DOHH2 (cell line): Measurements from ENCODE around the gene ASIC5.

Experiments used
- H3F3A ChIP-seq: fragments of 200-600 bp; sonication (generic), shearing (Covaris generic); 2 replicates; pipeline ENCODE4 v1.6.0; 2016; ENCODE audit warnings: antibody characterized with exemption, mild to moderate bottlenecking; ENCODE audit not compliant: control insufficient read depth, insufficient read depth
- H3K27ac ChIP-seq: fragments of 200-600 bp; sonication (generic); 2 replicates; pipeline ENCODE4 v1.5.1; 2014; ENCODE audit warnings: low read depth, mild to moderate bottlenecking, low read length, moderate library complexity
- H3K27me3 ChIP-seq: fragments of 200-600 bp; sonication (generic); 2 replicates; pipeline ENCODE4 v1.6.1; 2014; ENCODE audit warnings: mild to moderate bottlenecking, low read length, mixed read lengths; ENCODE audit not compliant: control insufficient read depth
- H3K36me3 ChIP-seq: fragments of 200-600 bp; sonication (generic); 2 replicates; pipeline ENCODE4 v1.6.1; 2014; ENCODE audit warnings: mild to moderate bottlenecking, low read length, moderate library complexity, mixed read lengths; ENCODE audit not compliant: control insufficient read depth
- H3K4me1 ChIP-seq: fragments of 200-600 bp; sonication (generic); 2 replicates; pipeline ENCODE4 v1.6.1; 2014; ENCODE audit warnings: mild to moderate bottlenecking, low read length, mixed read lengths; ENCODE audit not compliant: control insufficient read depth
- H3K4me2 ChIP-seq: fragments of 200-600 bp; sonication (generic); 2 replicates; pipeline ENCODE4 v1.6.0; 2014; ENCODE audit warnings: mild to moderate bottlenecking, low read length, moderate library complexity
- H3K4me3 ChIP-seq: fragments of 200-600 bp; sonication (generic); 2 replicates; pipeline ENCODE4 v1.5.1; 2014; ENCODE audit warnings: mild to moderate bottlenecking, low read length, mixed read lengths
- H3K79me2 ChIP-seq: fragments of 200-600 bp; sonication (generic); 2 replicates; pipeline ENCODE4 v1.6.1; 2014; ENCODE audit warnings: mild to moderate bottlenecking, low read length, mixed read lengths; ENCODE audit not compliant: control insufficient read depth
- H3K9me2 ChIP-seq: fragments of 200-600 bp; sonication (generic); replicated peaks from 2 replicates; pipeline ENCODE4 v1.6.1; 2014; ENCODE audit warnings: mild to moderate bottlenecking, low read length, mixed read lengths; ENCODE audit not compliant: control insufficient read depth
- H3K9me3 ChIP-seq: fragments of 200-600 bp; sonication (generic); 2 replicates; pipeline ENCODE4 v1.6.1; 2014; ENCODE audit warnings: antibody characterized with exemption, low read length, mixed read lengths; ENCODE audit not compliant: control insufficient read depth, insufficient read depth
- H4K20me1 ChIP-seq: fragments of 200-600 bp; sonication (generic); 2 replicates; pipeline ENCODE4 v1.6.0; 2014; ENCODE audit warnings: low read depth, mild to moderate bottlenecking, antibody characterized with exemption, low read length, moderate library complexity; ENCODE audit not compliant: control insufficient read depth, insufficient read depth
- EZH2phosphoT487 ChIP-seq: fragments of 200-600 bp; sonication (generic); IDR thresholded peaks from 2 replicates; pipeline ENCODE4 v1.6.1; 2017; ENCODE audit warnings: borderline replicate concordance, mild to moderate bottlenecking, antibody characterized with exemption, low read length, moderate library complexity, mixed read lengths
- TF ChIP-seq, protein P1 (sequence below): fragments of 200-600 bp; sonication (generic); IDR thresholded peaks from one replicate; pipeline ENCODE4 v1.5.1; 2014; ENCODE audit warnings: antibody characterized with exemption, mild to moderate bottlenecking, low read depth, low read length; ENCODE audit not compliant: poor library complexity, severe bottlenecking

ASIC5 gene

DNA sequence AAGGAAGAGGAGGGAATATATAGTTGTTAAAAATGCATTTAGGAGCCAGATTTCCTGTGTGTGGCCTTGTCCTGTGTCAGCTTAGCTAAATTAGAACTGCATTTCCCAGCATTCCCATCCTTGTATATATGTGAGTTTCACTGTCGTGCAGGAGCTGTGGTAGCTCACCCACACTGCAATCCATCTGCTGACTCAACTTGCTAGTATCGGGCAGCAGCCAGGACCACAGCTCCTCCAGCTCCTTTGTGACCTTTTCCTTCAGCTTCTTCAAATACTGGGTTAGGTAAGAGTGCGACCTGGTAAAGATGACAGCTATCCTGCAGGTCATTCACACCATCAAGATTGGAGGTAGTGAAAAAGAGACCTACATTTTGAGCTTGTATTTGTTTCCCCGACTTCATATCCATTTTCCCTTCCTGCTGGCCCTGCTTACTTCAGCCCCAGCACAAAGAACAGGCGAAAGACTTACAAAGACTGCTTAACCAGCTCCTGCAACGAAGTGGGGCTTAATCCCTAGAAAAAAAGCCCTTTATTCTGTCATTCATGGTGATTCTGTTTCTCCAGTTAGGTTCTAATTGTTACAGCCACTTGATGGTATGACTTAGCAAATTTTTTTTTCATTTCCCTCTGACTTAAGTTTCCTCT, 11.4 kb downstream of the ASIC5 start:
- Histone ChIP-seq H3K36me3 (no peaks in the 10 kb centered on the region), H4K20me1 (no peaks in the 10 kb centered on the region), H3K9me2 (no peaks in the 10 kb centered on the region), H3K79me2 (no peaks in the 10 kb centered on the region), H3K9me3 (no peaks in the 10 kb centered on the region), H3K27me3 (no peaks in the 10 kb centered on the region), H3K4me1 (no peaks in the 10 kb centered on the region), H3K27ac (no peak overlapping the region), H3F3A (no peaks in the 10 kb centered on the region), H3K4me3 (no peak overlapping the region), H3K4me2 (no peak overlapping the region)
- TF ChIP-seq, protein P1, sequence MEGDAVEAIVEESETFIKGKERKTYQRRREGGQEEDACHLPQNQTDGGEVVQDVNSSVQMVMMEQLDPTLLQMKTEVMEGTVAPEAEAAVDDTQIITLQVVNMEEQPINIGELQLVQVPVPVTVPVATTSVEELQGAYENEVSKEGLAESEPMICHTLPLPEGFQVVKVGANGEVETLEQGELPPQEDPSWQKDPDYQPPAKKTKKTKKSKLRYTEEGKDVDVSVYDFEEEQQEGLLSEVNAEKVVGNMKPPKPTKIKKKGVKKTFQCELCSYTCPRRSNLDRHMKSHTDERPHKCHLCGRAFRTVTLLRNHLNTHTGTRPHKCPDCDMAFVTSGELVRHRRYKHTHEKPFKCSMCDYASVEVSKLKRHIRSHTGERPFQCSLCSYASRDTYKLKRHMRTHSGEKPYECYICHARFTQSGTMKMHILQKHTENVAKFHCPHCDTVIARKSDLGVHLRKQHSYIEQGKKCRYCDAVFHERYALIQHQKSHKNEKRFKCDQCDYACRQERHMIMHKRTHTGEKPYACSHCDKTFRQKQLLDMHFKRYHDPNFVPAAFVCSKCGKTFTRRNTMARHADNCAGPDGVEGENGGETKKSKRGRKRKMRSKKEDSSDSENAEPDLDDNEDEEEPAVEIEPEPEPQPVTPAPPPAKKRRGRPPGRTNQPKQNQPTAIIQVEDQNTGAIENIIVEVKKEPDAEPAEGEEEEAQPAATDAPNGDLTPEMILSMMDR, result no peak
- TF ChIP-seq EZH2phosphoT487, result no peak

DNA sequence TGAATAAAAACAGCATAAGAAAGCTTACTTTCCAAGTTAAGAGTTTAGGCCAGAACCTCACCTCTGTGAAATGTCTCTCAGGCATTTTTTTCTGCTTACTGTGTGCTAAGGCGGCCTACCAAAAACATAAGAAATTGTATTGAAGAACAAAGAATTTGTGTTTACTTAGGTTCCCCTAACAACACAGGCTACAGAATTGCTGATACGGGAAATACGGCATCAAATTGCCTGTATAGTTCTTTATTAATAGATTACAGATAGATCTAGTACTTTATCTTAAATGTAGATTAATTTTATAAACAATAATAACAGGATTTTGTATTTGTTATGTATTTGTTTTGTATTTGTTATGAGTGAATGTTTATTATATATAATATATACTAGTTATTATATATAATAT, 12.9 kb downstream of the ASIC5 start:
- Histone ChIP-seq H3K27me3 (no peaks in the 10 kb centered on the region), H3K4me1 (no peaks in the 10 kb centered on the region), H3F3A (no peaks in the 10 kb centered on the region), H3K36me3 (no peaks in the 10 kb centered on the region), H3K4me2 (no peak overlapping the region), H4K20me1 (no peaks in the 10 kb centered on the region), H3K79me2 (no peaks in the 10 kb centered on the region), H3K27ac (no peak overlapping the region), H3K4me3 (no peak overlapping the region), H3K9me2 (no peaks in the 10 kb centered on the region), H3K9me3 (no peaks in the 10 kb centered on the region)
- no peak for TF ChIP-seq EZH2phosphoT487
- TF ChIP-seq, protein P1, result no peak

- H3K4me1 ChIP-seq, result no peaks in the 10 kb centered on the region
- H3K4me3 ChIP-seq, result no peak overlapping the region
- no peak overlapping the region for H3K4me2 ChIP-seq
- H3K27me3 ChIP-seq, result no peaks in the 10 kb centered on the region
- TF ChIP-seq, protein P1, result no peak
- H3K27ac ChIP-seq, result no peak overlapping the region
- no peaks in the 10 kb centered on the region for H3F3A ChIP-seq
- H3K9me3 ChIP-seq, result no peaks in the 10 kb centered on the region
- H3K9me2 ChIP-seq, result no peaks in the 10 kb centered on the region
- H3K79me2 ChIP-seq, result no peaks in the 10 kb centered on the region
- no peaks in the 10 kb centered on the region for H3K36me3 ChIP-seq
- H4K20me1 ChIP-seq, result no peaks in the 10 kb centered on the region
Measured at GRCh38 chr4:155849042-155849441, 17.0 kb downstream of the ASIC5 start.
